Sigmoid colon (tissue), 7 donors: ENCODE measurements around the gene P2RX2. TPM values are rescaled to one million over a fixed set of nuclear protein-coding genes. Genes with fewer than 3 reads are reported as not detected.

Experiments used
- DNase-seq: peaks from one replicate; pipeline ENCODE4 v3.0.0-alpha.2; 2019
- H3K27ac ChIP-seq, 4 donors: fragments of 200-600 bp; sonication (generic); one replicate each; pipeline ENCODE4 v1.5.1; 2016 to 2019; ENCODE audit warnings: mild to moderate bottlenecking in 1 of 4
- H3K27me3 ChIP-seq, 3 donors: fragments of 200-600 bp; sonication (generic); one replicate each; pipeline ENCODE4 v1.5.1; 2019; ENCODE audit warnings: mild to moderate bottlenecking in 1 of 3
- H3K36me3 ChIP-seq, 4 donors: fragments of 200-600 bp; sonication (generic); one replicate each; pipeline ENCODE4 v1.5.1; 2016 to 2019
- H3K4me1 ChIP-seq, 4 donors: fragments of 200-600 bp; sonication (generic); one replicate each; pipeline ENCODE4 v1.5.1; 2017 to 2019
- H3K4me3 ChIP-seq, 4 donors: fragments of 200-600 bp; sonication (generic); one replicate each; pipeline ENCODE4 v1.5.1; 2017 to 2019; ENCODE audit warnings: mild to moderate bottlenecking in 2 of 4, moderate library complexity in 1 of 4
- H3K9me3 ChIP-seq, 4 donors: fragments of 200-600 bp in 3 of 4; sonication (generic) in 3 of 4; one replicate each; pipeline versions ENCODE4 v1.5.1 to v1.6.1; 2013 to 2019
- CTCF ChIP-seq, 4 experiments: fragments of 450-650 bp in 3 of 4; fragments of 200-600 bp in 1 of 4; IDR thresholded peaks; one replicate each; pipeline ENCODE4 v1.5.1; 2016 to 2019; ENCODE audit warnings: antibody characterized with exemption in 4 of 4, mild to moderate bottlenecking in 3 of 4, moderate library complexity in 2 of 4
- EP300 ChIP-seq, 4 donors: sonication (generic); formaldehyde crosslinking; IDR thresholded peaks; one replicate each; pipeline ENCODE4 v1.6.1; 2017; ENCODE audit warnings: antibody characterized with exemption in 4 of 4
- POLR2A ChIP-seq, 2 donors: fragments of 450-650 bp; IDR thresholded peaks; one replicate each; pipeline ENCODE4 v1.6.1; 2016; ENCODE audit warnings: antibody characterized with exemption in 2 of 2, mild to moderate bottlenecking in 2 of 2, moderate library complexity in 2 of 2
- POLR2AphosphoS5 ChIP-seq, 4 donors: sonication (generic); formaldehyde crosslinking; IDR thresholded peaks; one replicate each; pipeline ENCODE4 v1.6.1; 2017; ENCODE audit warnings: antibody characterized with exemption in 4 of 4
- WGBS, 2 donors: extraction: QIAGEN DNeasy Blood & Tissue Kit; methylation state at CpG; one replicate each; pipeline ENCODE4 v1.1.7; 2013; 5-methylcytosine and 5-hydroxymethylcytosine counted together
- intact Hi-C: fragments of 100-400 bp; cut with DNase I; formaldehyde crosslinking; loops from one replicate; pipeline ENCODE4 v1.15.1; 2023
- polyA plus RNA-seq, 3 donors: library from polyadenylated mRNA; stranded (reverse); fragments of 200-250 nt; gene quantifications; one replicate each; pipeline ENCODE4 v1.2.3, GENCODE V29; 2013
- total RNA-seq, 4 donors: library from RNA; depleted of rRNA; stranded (reverse); fragments of >200 nt; gene quantifications; one replicate each; pipeline ENCODE4 v1.1.0, GENCODE V29; 2016
- donor health status: healthy with polysubstance abuse.
- donor health status: Bipolar disorder and iron deficiency.
- donor health status: healthy.

P2RX2 gene
- total and polyA plus RNA-seq, 7 donors = 0.16 to 1.4 (median 0.36) TPM; not detected in 2

GRCh38 chr12:132615579-132616038, 3.0 kb upstream of the P2RX2 start:
- Histone ChIP-seq H3K36me3 (no peaks in the 10 kb centered on the region), H3K9me3 (peaks cover 0 to 10% (median 4%) of the 10 kb centered on the region in 4 donors), H3K27me3 (peaks cover 43 to 68% (median 57%) of the 10 kb centered on the region in 3 donors), H3K4me3 (no peak overlapping the region), H3K27ac (no peak overlapping the region), H3K4me1 (peaks cover 0 to 15% (median 8%) of the 10 kb centered on the region in 4 donors)
- intact Hi-C loops = loop anchor here (2.0 kb wide), 2 partner anchors 15 to 201 kb away; no protein-coding TSS in a partner anchor
- DNase-seq = no peak
- whole genome bisulfite sequencing, 2 donors = 82 to 83% methylated on average over 16 of the region's 16 CpGs
- no peak for TF ChIP-seq CTCF (IDR thresholded peaks at IDR 0.05)
- TF ChIP-seq POLR2AphosphoS5 (IDR thresholded peaks at IDR 0.05) = no peak
- TF ChIP-seq POLR2A (IDR thresholded peaks at IDR 0.05) = no peak

- intact Hi-C loops = no loop called here
- Histone ChIP-seq H3K9me3 (peaks cover 0 to 6% (median 4%) of the 10 kb centered on the region in 4 donors), H3K27me3 (peaks cover 43 to 61% (median 51%) of the 10 kb centered on the region in 3 donors)
Observed at GRCh38 chr12:132617135-132617701, 1.4 kb upstream of the P2RX2 start.

GRCh38 chr12:132617822-132618682, 524 bp upstream of the P2RX2 start:
- peaks cover 0 to 27% (median 20%) of the 10 kb centered on the region in 4 donors for H3K4me1 ChIP-seq
- peak overlapping the region in 3 of 4 donors; percentile 9 to 10 (median 10) for H3K4me3 ChIP-seq
- intact Hi-C loops = no loop called here
- H3K9me3 ChIP-seq = peaks cover 0 to 6% (median 4%) of the 10 kb centered on the region in 4 donors
- no peaks in the 10 kb centered on the region for H3K36me3 ChIP-seq
- H3K27ac ChIP-seq = peak overlapping the region in 1 of 4 donors; percentile 46
- DNase-seq = no peak
- TF ChIP-seq POLR2A (IDR thresholded peaks at IDR 0.05) (no peak), CTCF (IDR thresholded peaks at IDR 0.05) (no peak), EP300 (IDR thresholded peaks at IDR 0.05) (no peak), POLR2AphosphoS5 (IDR thresholded peaks at IDR 0.05) (no peak)
- WGBS, 2 donors = 8 to 9% methylated on average over 51 of the region's 51 CpGs
- peaks cover 43 to 61% (median 51%) of the 10 kb centered on the region in 3 donors for H3K27me3 ChIP-seq

More at GRCh38 chr12:132617135-132617701, 1.4 kb upstream of the P2RX2 start:
- WGBS, 2 donors = 89 to 92% methylated on average over 4 of the region's 4 CpGs
- Histone ChIP-seq H3K27ac (no peak overlapping the region), H3K4me1 (peaks cover 0 to 19% (median 12%) of the 10 kb centered on the region in 4 donors), H3K4me3 (no peak overlapping the region), H3K36me3 (no peaks in the 10 kb centered on the region)
- DNase-seq = no peak
- TF ChIP-seq POLR2AphosphoS5 (IDR thresholded peaks at IDR 0.05) (no peak), POLR2A (IDR thresholded peaks at IDR 0.05) (no peak), EP300 (IDR thresholded peaks at IDR 0.05) (no peak), CTCF (IDR thresholded peaks at IDR 0.05) (no peak)

GRCh38 chr12:132619071-132619385, 452 bp downstream of the P2RX2 start:
- Histone ChIP-seq H3K4me1 (peaks cover 0 to 32% (median 22%) of the 10 kb centered on the region in 4 donors), H3K4me3 (no peak overlapping the region), H3K36me3 (peaks cover 0 to 4% (median 0%) of the 10 kb centered on the region in 4 donors), H3K9me3 (peaks cover 0 to 6% (median 4%) of the 10 kb centered on the region in 4 donors), H3K27me3 (peaks cover 43 to 61% (median 51%) of the 10 kb centered on the region in 3 donors), H3K27ac (no peak overlapping the region)
- WGBS, 2 donors = 15 to 25% methylated on average over 28 of the region's 28 CpGs
- intact Hi-C loops = no loop called here
- TF ChIP-seq POLR2A (IDR thresholded peaks at IDR 0.05) (no peak), POLR2AphosphoS5 (IDR thresholded peaks at IDR 0.05) (no peak), EP300 (IDR thresholded peaks at IDR 0.05) (no peak), CTCF (IDR thresholded peaks at IDR 0.05) (no peak)
- no peak for DNase-seq
